Measurements from ENCODE around the gene KCNQ1OT1.

KCNQ1OT1 gene

GRCh38 chr11:2579315-2580060 lies 120.3 kb downstream of the KCNQ1OT1 start:
- no peak overlapping the region for H3K4me3 ChIP-seq (ENCODE audit: low read length, poor library complexity, severe bottlenecking)
- H3K9me2 ChIP-seq (replicated peaks; ENCODE audit: low read depth, low read length) = no peaks in the 10 kb centered on the region
- H3K4me1 ChIP-seq (ENCODE audit: insufficient read depth, low read length, poor library complexity, severe bottlenecking) = no peaks in the 10 kb centered on the region
- H2AFZ ChIP-seq (ENCODE audit: low read length) = no peak overlapping the region
- H3K9ac ChIP-seq (ENCODE audit: low read depth, low read length, poor library complexity, severe bottlenecking) = no peak overlapping the region
- no peak overlapping the region for H3K4me2 ChIP-seq (ENCODE audit: low read depth, low read length, poor library complexity, severe bottlenecking)
- no peaks in the 10 kb centered on the region for H3K27me3 ChIP-seq (ENCODE audit: insufficient read depth, low read length, poor library complexity, severe bottlenecking)
- H3F3A ChIP-seq (ENCODE audit: low read depth) = no peaks in the 10 kb centered on the region
- TF ChIP-seq EZH2phosphoT487 (IDR thresholded peaks at IDR 0.05; ENCODE audit: borderline replicate concordance) (no peak), CTCF (conservative IDR thresholded peaks at IDR 0.05; ENCODE audit: low read length) (no peak)
- H4K20me1 ChIP-seq (ENCODE audit: insufficient read depth, low read length, poor library complexity, severe bottlenecking) = no peaks in the 10 kb centered on the region
- no peaks in the 10 kb centered on the region for H3K79me2 ChIP-seq (ENCODE audit: insufficient read depth, low read length)
- no peaks in the 10 kb centered on the region for H3K36me3 ChIP-seq (ENCODE audit: insufficient read depth, low read length)
- H3K9me3 ChIP-seq (ENCODE audit: insufficient read depth, low read depth, low read length) = no peaks in the 10 kb centered on the region

DNA sequence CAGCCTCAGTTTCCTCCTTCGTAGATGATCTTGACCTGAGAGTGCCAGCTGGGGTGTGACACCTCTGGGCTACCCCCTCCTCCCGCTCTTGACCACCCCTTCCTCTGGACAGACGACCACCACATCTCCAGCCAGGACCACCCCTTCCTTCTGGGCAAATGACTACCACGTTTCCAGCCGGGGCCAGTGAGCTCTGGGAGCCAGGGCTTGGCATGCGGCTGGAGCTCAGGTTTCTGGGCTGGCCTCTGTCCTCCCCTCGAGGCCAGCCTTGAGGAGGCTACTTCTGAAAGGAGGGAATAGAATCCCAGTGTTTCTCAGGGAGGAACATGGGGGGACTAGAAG lies 120.9 kb downstream of the KCNQ1OT1 start:
- Histone ChIP-seq H2AFZ (ENCODE audit: low read length) (no peak overlapping the region), H3K4me2 (ENCODE audit: low read depth, low read length, poor library complexity, severe bottlenecking) (no peak overlapping the region), H3F3A (ENCODE audit: low read depth) (no peaks in the 10 kb centered on the region), H3K79me2 (ENCODE audit: insufficient read depth, low read length) (no peaks in the 10 kb centered on the region), H3K9me2 (replicated peaks; ENCODE audit: low read depth, low read length) (no peaks in the 10 kb centered on the region), H3K9ac (ENCODE audit: low read depth, low read length, poor library complexity, severe bottlenecking) (no peak overlapping the region), H3K27me3 (ENCODE audit: insufficient read depth, low read length, poor library complexity, severe bottlenecking) (no peaks in the 10 kb centered on the region), H3K36me3 (ENCODE audit: insufficient read depth, low read length) (no peaks in the 10 kb centered on the region), H4K20me1 (ENCODE audit: insufficient read depth, low read length, poor library complexity, severe bottlenecking) (no peaks in the 10 kb centered on the region), H3K9me3 (ENCODE audit: insufficient read depth, low read depth, low read length) (no peaks in the 10 kb centered on the region), H3K4me1 (ENCODE audit: insufficient read depth, low read length, poor library complexity, severe bottlenecking) (no peaks in the 10 kb centered on the region), H3K4me3 (ENCODE audit: low read length, poor library complexity, severe bottlenecking) (no peak overlapping the region)
- TF ChIP-seq CTCF (conservative IDR thresholded peaks at IDR 0.05; ENCODE audit: low read length) (no peak), EZH2phosphoT487 (IDR thresholded peaks at IDR 0.05; ENCODE audit: borderline replicate concordance) (no peak)

- Histone ChIP-seq H3K4me2 (ENCODE audit: low read depth, low read length, poor library complexity, severe bottlenecking) (no peak overlapping the region), H3F3A (ENCODE audit: low read depth) (no peaks in the 10 kb centered on the region), H3K9me3 (ENCODE audit: insufficient read depth, low read depth, low read length) (no peaks in the 10 kb centered on the region), H3K4me3 (ENCODE audit: low read length, poor library complexity, severe bottlenecking) (no peak overlapping the region), H3K4me1 (ENCODE audit: insufficient read depth, low read length, poor library complexity, severe bottlenecking) (no peaks in the 10 kb centered on the region), H3K9me2 (replicated peaks; ENCODE audit: low read depth, low read length) (no peaks in the 10 kb centered on the region), H3K9ac (ENCODE audit: low read depth, low read length, poor library complexity, severe bottlenecking) (no peak overlapping the region), H3K36me3 (ENCODE audit: insufficient read depth, low read length) (no peaks in the 10 kb centered on the region), H3K79me2 (ENCODE audit: insufficient read depth, low read length) (no peaks in the 10 kb centered on the region), H3K27me3 (ENCODE audit: insufficient read depth, low read length, poor library complexity, severe bottlenecking) (no peaks in the 10 kb centered on the region), H4K20me1 (ENCODE audit: insufficient read depth, low read length, poor library complexity, severe bottlenecking) (no peaks in the 10 kb centered on the region), H2AFZ (ENCODE audit: low read length) (no peak overlapping the region)
- TF ChIP-seq EZH2phosphoT487 (IDR thresholded peaks at IDR 0.05; ENCODE audit: borderline replicate concordance) (no peak), CTCF (conservative IDR thresholded peaks at IDR 0.05; ENCODE audit: low read length) (no peak)
Observed at GRCh38 chr11:2577991-2578928, 121.5 kb downstream of the KCNQ1OT1 start.

Data from Loucy (cell line).